ENCODE measurements around the gene CDC42EP4.

- TF ChIP-seq POLR2A (IDR thresholded peaks at IDR 0.05) = no peak
- TF ChIP-seq CTCF (IDR thresholded peaks at IDR 0.05 in 4 of 5, conservative IDR thresholded peaks at IDR 0.05 in 1 of 5) = no peak
These were observed 24.9 kb upstream of the CDC42EP4 start for GRCh38 chr17:73336408-73337329.
